Mucosa of stomach (tissue), 1 donor: ENCODE measurements around the gene HS6ST3.

Experiments
- H3K27me3 ChIP-seq: one replicate; pipeline ENCODE4 v1.7.0; 2013; ENCODE audit warnings: mild to moderate bottlenecking, low read length; ENCODE audit not compliant: control insufficient read depth, insufficient read depth
- H3K36me3 ChIP-seq: one replicate; pipeline ENCODE4 v1.7.0; 2013; ENCODE audit warnings: low read length; ENCODE audit not compliant: control insufficient read depth, insufficient read depth
- H3K4me1 ChIP-seq: one replicate; pipeline ENCODE4 v1.7.0; 2013; ENCODE audit warnings: mild to moderate bottlenecking, low read length; ENCODE audit not compliant: control insufficient read depth, insufficient read depth
- H3K4me3 ChIP-seq: one replicate; pipeline ENCODE4 v1.7.0; 2013; ENCODE audit warnings: low read length
- H3K9ac ChIP-seq: one replicate; pipeline ENCODE4 v1.7.0; 2013; ENCODE audit warnings: mild to moderate bottlenecking, low read length, moderate library complexity
- H3K9me3 ChIP-seq: one replicate; pipeline ENCODE4 v1.7.0; 2013; ENCODE audit warnings: mild to moderate bottlenecking, low read length, moderate library complexity; ENCODE audit not compliant: control insufficient read depth
- donor health status: Pancreatic carcinoma.

Gene HS6ST3

GRCh38 chr13:96428911-96429310 lies 339.0 kb downstream of the HS6ST3 start:
- H3K4me3 ChIP-seq = no peak overlapping the region
- H3K4me1 ChIP-seq = no peaks in the 10 kb centered on the region

GRCh38 chr13:96431044-96431581 lies 341.2 kb downstream of the HS6ST3 start:
- Histone ChIP-seq H3K36me3 (no peaks in the 10 kb centered on the region), H3K27me3 (no peaks in the 10 kb centered on the region), H3K9me3 (no peaks in the 10 kb centered on the region), H3K4me1 (no peaks in the 10 kb centered on the region), H3K9ac (no peak overlapping the region), H3K4me3 (no peak overlapping the region)

More at GRCh38 chr13:96428911-96429310, 339.0 kb downstream of the HS6ST3 start:
- Histone ChIP-seq H3K36me3 (no peaks in the 10 kb centered on the region), H3K27me3 (no peaks in the 10 kb centered on the region), H3K9me3 (no peaks in the 10 kb centered on the region), H3K9ac (no peak overlapping the region)

GRCh38 chr13:96444676-96445075 lies 354.8 kb downstream of the HS6ST3 start:
- H3K4me3 ChIP-seq = no peak overlapping the region
- H3K27me3 ChIP-seq = no peaks in the 10 kb centered on the region
- no peaks in the 10 kb centered on the region for H3K36me3 ChIP-seq
- H3K9me3 ChIP-seq = no peaks in the 10 kb centered on the region
- H3K9ac ChIP-seq = no peak overlapping the region
- H3K4me1 ChIP-seq = no peaks in the 10 kb centered on the region

GRCh38 chr13:96449920-96450319 lies 360.0 kb downstream of the HS6ST3 start:
- Histone ChIP-seq H3K4me3 (no peak overlapping the region), H3K36me3 (no peaks in the 10 kb centered on the region), H3K9me3 (no peaks in the 10 kb centered on the region), H3K9ac (no peak overlapping the region), H3K4me1 (no peaks in the 10 kb centered on the region), H3K27me3 (no peaks in the 10 kb centered on the region)

GRCh38 chr13:96450326-96451020 lies 360.6 kb downstream of the HS6ST3 start:
- H3K9me3 ChIP-seq = no peaks in the 10 kb centered on the region
- no peak overlapping the region for H3K9ac ChIP-seq
- H3K4me1 ChIP-seq = no peaks in the 10 kb centered on the region
- H3K27me3 ChIP-seq = no peaks in the 10 kb centered on the region
- no peaks in the 10 kb centered on the region for H3K36me3 ChIP-seq
- no peak overlapping the region for H3K4me3 ChIP-seq

GRCh38 chr13:96454466-96454865 lies 364.6 kb downstream of the HS6ST3 start:
- H3K4me1 ChIP-seq = no peaks in the 10 kb centered on the region
- H3K9me3 ChIP-seq = no peaks in the 10 kb centered on the region
- H3K4me3 ChIP-seq = no peak overlapping the region
- no peak overlapping the region for H3K9ac ChIP-seq
- H3K36me3 ChIP-seq = no peaks in the 10 kb centered on the region
- H3K27me3 ChIP-seq = no peaks in the 10 kb centered on the region

- Histone ChIP-seq H3K27me3 (no peaks in the 10 kb centered on the region), H3K9ac (no peak overlapping the region), H3K4me1 (no peaks in the 10 kb centered on the region), H3K4me3 (no peak overlapping the region), H3K9me3 (no peaks in the 10 kb centered on the region), H3K36me3 (no peaks in the 10 kb centered on the region)
Measured at GRCh38 chr13:96460609-96461008, 370.7 kb downstream of the HS6ST3 start.

GRCh38 chr13:96473526-96474180 lies 383.7 kb downstream of the HS6ST3 start:
- H3K9ac ChIP-seq = no peak overlapping the region
- no peaks in the 10 kb centered on the region for H3K36me3 ChIP-seq
- H3K4me3 ChIP-seq = no peak overlapping the region
- no peaks in the 10 kb centered on the region for H3K9me3 ChIP-seq
- H3K27me3 ChIP-seq = no peaks in the 10 kb centered on the region
- no peaks in the 10 kb centered on the region for H3K4me1 ChIP-seq

- H3K9ac ChIP-seq = no peak overlapping the region
- no peaks in the 10 kb centered on the region for H3K27me3 ChIP-seq
- H3K4me3 ChIP-seq = no peak overlapping the region
- H3K4me1 ChIP-seq = no peaks in the 10 kb centered on the region
- H3K9me3 ChIP-seq = no peaks in the 10 kb centered on the region
- no peaks in the 10 kb centered on the region for H3K36me3 ChIP-seq
Measured at GRCh38 chr13:96474181-96474557, 384.3 kb downstream of the HS6ST3 start.

- no peaks in the 10 kb centered on the region for H3K4me1 ChIP-seq
- no peak overlapping the region for H3K9ac ChIP-seq
- H3K4me3 ChIP-seq = no peak overlapping the region
- H3K9me3 ChIP-seq = no peaks in the 10 kb centered on the region
- H3K36me3 ChIP-seq = no peaks in the 10 kb centered on the region
- no peaks in the 10 kb centered on the region for H3K27me3 ChIP-seq
Measured at GRCh38 chr13:96475103-96475502, 385.2 kb downstream of the HS6ST3 start.

GRCh38 chr13:96481482-96481881 lies 391.6 kb downstream of the HS6ST3 start:
- Histone ChIP-seq H3K4me3 (no peak overlapping the region), H3K27me3 (no peaks in the 10 kb centered on the region), H3K9ac (no peak overlapping the region), H3K36me3 (no peaks in the 10 kb centered on the region), H3K4me1 (no peaks in the 10 kb centered on the region), H3K9me3 (no peaks in the 10 kb centered on the region)

- Histone ChIP-seq H3K4me3 (no peak overlapping the region), H3K4me1 (no peaks in the 10 kb centered on the region), H3K36me3 (no peaks in the 10 kb centered on the region), H3K9ac (no peak overlapping the region), H3K27me3 (no peaks in the 10 kb centered on the region), H3K9me3 (no peaks in the 10 kb centered on the region)
Measured at GRCh38 chr13:96490496-96490989, 400.6 kb downstream of the HS6ST3 start.
